Effector memory CD4-positive, alpha-beta T cell (primary cell): Measurements from ENCODE around the gene LCN9.
"Not testable (repeated sequence)": the region's sequence is repeated elsewhere in the genome, so short reads cannot be mapped to it uniquely, and the experiment has no call there.

Source experiments
- DNase-seq, 3 donors: peaks; one replicate each; pipeline ENCODE4 v3.0.0-alpha.2; 2020
- H3K27ac ChIP-seq: 2 replicates; pipeline ENCODE4 v1.7.0; 2013; ENCODE audit warnings: mild to moderate bottlenecking, low read length, moderate library complexity; ENCODE audit not compliant: insufficient read depth, poor library complexity, severe bottlenecking
- H3K27me3 ChIP-seq: replicated peaks from 2 replicates; pipeline ENCODE4 v1.7.0; 2013; ENCODE audit warnings: mild to moderate bottlenecking, low read length; ENCODE audit not compliant: insufficient read depth, control insufficient read depth, poor library complexity, severe bottlenecking
- H3K36me3 ChIP-seq: 2 replicates; pipeline ENCODE4 v1.7.0; 2013; ENCODE audit warnings: mild to moderate bottlenecking, low read length, moderate library complexity; ENCODE audit not compliant: control insufficient read depth, insufficient read depth
- H3K4me1 ChIP-seq: 2 replicates; pipeline ENCODE4 v1.7.0; 2013; ENCODE audit warnings: low read length, mild to moderate bottlenecking; ENCODE audit not compliant: control insufficient read depth, insufficient read depth, poor library complexity, severe bottlenecking
- H3K4me3 ChIP-seq: 2 replicates; pipeline ENCODE4 v1.7.0; 2013; ENCODE audit warnings: low read length, low read depth, mild to moderate bottlenecking; ENCODE audit not compliant: insufficient read depth, poor library complexity, severe bottlenecking
- H3K9me3 ChIP-seq: 2 replicates; pipeline ENCODE4 v1.7.0; 2013; ENCODE audit warnings: mild to moderate bottlenecking, low read length, moderate library complexity; ENCODE audit not compliant: control insufficient read depth

The LCN9 gene

DNA sequence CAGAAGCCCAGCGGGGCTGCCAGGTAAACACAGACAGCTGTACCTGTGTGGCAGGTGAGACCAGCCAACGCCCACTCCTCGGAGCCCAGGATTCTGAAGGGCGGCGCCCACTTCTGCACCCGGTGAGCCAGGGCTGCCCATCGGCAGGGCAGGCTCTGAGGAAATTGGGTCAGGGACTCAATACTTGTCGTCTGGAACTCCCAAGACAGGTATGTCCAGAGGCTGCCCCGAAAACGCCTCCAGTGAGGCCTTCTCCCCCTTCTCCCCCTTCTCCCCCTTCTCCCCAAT, 43.6 kb upstream of the LCN9 start:
- no peak for DNase-seq
- H3K36me3 ChIP-seq: no peaks in the 10 kb centered on the region
- H3K27me3 ChIP-seq: no peaks in the 10 kb centered on the region

DNA sequence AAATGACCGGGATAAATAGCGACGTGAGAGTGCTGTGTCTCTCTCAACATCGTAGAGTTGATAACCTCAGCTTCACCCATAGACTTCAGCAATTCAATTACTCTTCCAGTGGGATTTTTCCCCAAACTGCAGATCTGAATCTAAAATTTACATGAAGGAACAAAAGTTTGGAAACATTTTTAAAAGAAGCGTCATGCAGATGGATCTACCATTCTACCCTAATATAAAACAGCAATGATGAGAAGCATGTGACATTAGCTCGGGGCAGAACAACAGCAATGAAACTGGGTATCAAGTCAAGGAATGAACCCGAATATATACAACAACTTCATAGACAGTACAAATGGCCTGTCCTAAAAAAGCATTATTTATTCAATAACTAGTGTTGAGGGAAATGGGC, 42.6 kb upstream of the LCN9 start:
- Histone ChIP-seq H3K4me3 (no peak overlapping the region), H3K4me1 (no peaks in the 10 kb centered on the region), H3K36me3 (no peaks in the 10 kb centered on the region), H3K9me3 (no peaks in the 10 kb centered on the region), H3K27me3 (no peaks in the 10 kb centered on the region), H3K27ac (no peak overlapping the region)
- no peak for DNase-seq

More for the DNA sequence above, 43.6 kb upstream of the LCN9 start:
- H3K4me3 ChIP-seq: no peak overlapping the region
- H3K4me1 ChIP-seq: no peaks in the 10 kb centered on the region
- no peak overlapping the region for H3K27ac ChIP-seq
- no peaks in the 10 kb centered on the region for H3K9me3 ChIP-seq

DNA sequence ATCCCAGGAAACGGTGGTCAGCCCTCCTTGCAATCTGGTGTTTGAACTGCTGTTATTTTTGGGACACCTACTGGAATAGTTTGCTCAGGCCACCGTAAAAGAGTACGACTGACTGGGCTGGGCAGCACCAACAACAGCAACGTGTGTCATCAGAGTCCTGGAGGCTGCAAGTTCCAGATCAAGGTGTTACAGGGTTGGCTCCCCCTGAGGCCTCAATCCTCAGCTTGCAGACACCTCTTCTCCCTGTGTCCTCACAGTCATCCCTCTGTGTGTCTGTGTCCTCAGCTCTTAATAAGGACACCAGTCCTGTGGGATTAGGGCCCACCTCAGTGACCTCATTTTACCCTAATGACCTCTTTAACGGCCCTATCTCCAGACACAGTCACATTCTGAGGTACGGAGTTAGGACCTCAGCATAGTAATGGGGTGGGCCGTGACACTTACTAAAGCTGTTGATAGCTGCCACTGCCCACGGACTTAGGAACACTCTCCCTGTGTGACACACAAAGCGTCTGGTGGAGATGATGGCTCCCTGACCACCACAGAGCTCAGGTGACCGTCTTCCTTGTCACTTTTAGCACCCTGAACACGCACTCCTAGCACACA, 40.6 kb upstream of the LCN9 start:
- Histone ChIP-seq H3K9me3 (no peaks in the 10 kb centered on the region), H3K4me3 (no peak overlapping the region), H3K4me1 (no peaks in the 10 kb centered on the region), H3K27me3 (no peaks in the 10 kb centered on the region), H3K36me3 (no peaks in the 10 kb centered on the region), H3K27ac (no peak overlapping the region)
- DNase-seq: no peak

DNA sequence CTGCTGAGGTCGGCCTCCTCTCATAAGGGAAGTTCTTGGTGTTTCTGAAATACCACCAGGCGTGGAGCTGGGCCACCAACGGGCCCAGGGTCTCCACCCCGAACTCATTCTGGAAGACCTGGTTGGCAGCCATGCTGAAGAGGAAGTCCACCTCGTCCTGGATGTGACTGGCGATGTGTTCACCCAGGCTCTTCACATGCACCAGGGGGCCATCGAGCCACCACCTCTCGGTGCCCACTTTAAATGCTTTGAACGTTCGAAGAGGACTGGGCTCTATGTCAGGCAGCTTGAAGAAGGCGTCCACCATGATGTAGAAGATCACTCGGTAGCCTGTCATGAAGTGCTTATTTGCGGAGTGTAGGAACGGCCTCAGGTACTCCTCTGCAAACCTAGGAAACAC, 38.8 kb upstream of the LCN9 start:
- Histone ChIP-seq H3K4me1 (no peaks in the 10 kb centered on the region), H3K4me3 (no peak overlapping the region), H3K27ac (no peak overlapping the region), H3K9me3 (no peaks in the 10 kb centered on the region), H3K36me3 (no peaks in the 10 kb centered on the region), H3K27me3 (no peaks in the 10 kb centered on the region)
- DNase-seq: no peak

DNA sequence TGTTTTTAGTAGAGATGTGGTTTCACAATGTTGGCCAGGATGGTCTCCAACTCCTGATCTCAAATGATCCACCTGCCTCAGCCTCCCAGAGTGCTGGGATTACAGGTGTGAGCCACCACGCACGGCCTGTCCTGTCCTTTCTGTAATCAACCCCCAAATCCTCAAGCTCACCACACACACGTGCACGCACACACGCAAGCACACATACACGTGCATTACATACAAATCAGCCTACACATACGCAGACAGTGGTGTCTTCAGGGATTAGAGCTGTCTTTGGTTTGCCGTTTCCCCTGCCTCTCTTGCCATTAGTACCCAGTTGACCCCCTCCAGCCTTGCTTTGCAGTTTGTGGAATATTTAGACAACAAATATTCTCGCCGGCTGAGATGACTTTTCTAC, 30.3 kb upstream of the LCN9 start:
- H3K4me1 ChIP-seq: no peaks in the 10 kb centered on the region
- H3K36me3 ChIP-seq: no peaks in the 10 kb centered on the region
- H3K4me3 ChIP-seq: no peak overlapping the region
- DNase-seq: no peak
- H3K9me3 ChIP-seq: no peaks in the 10 kb centered on the region
- no peaks in the 10 kb centered on the region for H3K27me3 ChIP-seq
- H3K27ac ChIP-seq: no peak overlapping the region

DNA sequence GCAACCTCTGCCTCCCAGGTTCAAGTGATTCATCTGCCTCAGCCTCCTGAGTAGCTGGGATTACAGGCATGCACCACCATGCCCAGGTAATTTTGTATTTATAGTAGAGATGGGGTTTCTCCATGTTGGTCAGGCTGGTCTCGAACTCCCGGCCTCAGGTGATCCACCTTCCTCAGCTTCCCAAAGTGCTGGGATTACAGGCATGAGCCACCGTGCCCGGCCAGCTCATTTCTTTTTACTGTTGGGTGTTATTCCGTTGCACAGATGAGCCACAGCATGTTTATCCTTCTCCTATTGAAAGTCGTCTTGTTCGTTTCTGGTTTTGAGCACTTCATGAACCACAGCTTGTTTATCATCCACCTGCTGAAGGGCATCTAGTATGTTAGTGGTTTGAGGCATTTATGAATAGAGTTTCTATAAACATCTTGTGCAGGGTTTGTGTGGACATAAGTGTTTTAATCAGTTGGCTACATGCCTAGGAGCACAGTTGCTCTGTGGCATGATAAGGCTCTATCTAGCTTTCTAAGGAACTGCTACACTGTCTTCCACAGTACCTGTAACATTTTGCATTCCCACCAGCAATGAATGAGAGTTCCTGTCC, 26.1 kb upstream of the LCN9 start:
- not testable (repeated sequence) for H3K27me3 ChIP-seq, H3K4me3 ChIP-seq, H3K9me3 ChIP-seq, H3K4me1 ChIP-seq, H3K27ac ChIP-seq, DNase-seq, H3K36me3 ChIP-seq

DNA sequence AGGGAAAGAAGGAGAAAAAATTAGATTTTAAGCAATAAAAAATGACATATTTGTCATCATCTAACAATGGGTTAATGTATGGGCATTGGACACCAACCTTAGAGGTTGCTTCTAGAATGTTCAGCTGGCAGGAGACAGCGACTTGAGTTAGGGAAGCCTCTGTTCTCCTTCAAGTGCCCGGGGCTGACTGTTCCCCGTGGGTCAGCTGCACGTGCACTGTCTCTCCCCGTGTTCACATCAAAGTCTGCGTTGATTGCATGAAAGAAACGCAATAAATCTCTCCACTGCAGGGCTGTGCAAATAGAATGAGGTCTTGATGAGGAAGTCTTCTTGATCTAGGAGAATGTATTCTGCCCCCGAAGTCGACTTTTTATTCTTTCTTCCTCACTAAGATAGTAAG, 23.9 kb upstream of the LCN9 start, which contains the start of gene GLT6D1:
GLT6D1 (minus strand) TSS at position 345 of the 400 bp plus-strand sequence. CDS start 353 bp downstream, outside the sequence.
- no peak within 1 kb of the TSS for H3K4me3 ChIP-seq
- H3K9me3 ChIP-seq: peaks cover under 1% of the 10 kb centered on the region
- H3K27me3 ChIP-seq: no peaks in the 10 kb centered on the region
- no peak within 1 kb of the TSS for H3K27ac ChIP-seq
- DNase-seq: no peak
- H3K4me1 ChIP-seq: no peaks in the 10 kb centered on the region
- no peaks in the 10 kb centered on the region for H3K36me3 ChIP-seq

DNA sequence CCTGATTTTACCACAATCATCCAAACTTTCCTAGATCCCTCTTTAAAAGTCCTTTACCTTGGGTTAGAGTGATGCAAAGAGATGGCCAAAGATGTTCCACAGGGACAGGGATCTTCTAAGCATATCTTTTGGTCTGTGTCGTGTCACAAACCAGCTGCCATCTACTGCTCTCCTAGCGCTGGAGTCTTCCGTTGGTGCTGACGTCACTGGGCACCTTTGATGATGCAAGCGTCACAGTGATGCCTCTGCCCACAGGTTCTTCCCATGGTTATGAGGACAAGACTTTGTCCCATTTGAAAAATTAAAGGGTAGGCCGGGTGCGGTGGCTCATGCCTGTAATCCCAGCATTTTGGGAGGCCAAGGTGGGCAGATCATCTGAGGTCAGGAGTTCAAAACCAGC, 22.1 kb upstream of the LCN9 start:
- Histone ChIP-seq H3K4me3 (no peak overlapping the region), H3K27me3 (no peaks in the 10 kb centered on the region), H3K4me1 (no peaks in the 10 kb centered on the region), H3K9me3 (peaks cover 5% of the 10 kb centered on the region), H3K36me3 (no peaks in the 10 kb centered on the region), H3K27ac (no peak overlapping the region)
- DNase-seq: no peak

DNA sequence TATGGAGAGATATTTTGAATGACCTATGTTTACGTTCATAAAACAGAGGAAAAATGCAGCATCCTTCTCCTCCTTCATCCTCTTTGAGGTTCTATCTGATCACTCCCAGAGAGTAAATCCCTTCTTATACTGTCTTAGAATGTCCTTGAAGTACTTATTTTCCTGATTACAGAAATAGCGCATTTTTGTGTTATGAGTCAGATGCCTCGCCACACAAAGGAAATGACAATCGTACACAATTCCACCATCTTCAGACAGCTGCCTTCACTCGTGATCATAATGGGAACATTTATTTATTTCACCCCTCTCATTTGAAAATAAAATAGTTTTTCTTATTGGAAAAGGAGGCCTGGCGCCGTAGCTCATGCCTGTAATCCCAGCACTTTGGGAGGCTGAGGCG, 21.4 kb upstream of the LCN9 start:
- Histone ChIP-seq H3K27me3 (no peaks in the 10 kb centered on the region), H3K4me3 (no peak overlapping the region), H3K36me3 (no peaks in the 10 kb centered on the region), H3K27ac (no peak overlapping the region), H3K4me1 (no peaks in the 10 kb centered on the region), H3K9me3 (peaks cover 5% of the 10 kb centered on the region)
- DNase-seq: no peak

DNA sequence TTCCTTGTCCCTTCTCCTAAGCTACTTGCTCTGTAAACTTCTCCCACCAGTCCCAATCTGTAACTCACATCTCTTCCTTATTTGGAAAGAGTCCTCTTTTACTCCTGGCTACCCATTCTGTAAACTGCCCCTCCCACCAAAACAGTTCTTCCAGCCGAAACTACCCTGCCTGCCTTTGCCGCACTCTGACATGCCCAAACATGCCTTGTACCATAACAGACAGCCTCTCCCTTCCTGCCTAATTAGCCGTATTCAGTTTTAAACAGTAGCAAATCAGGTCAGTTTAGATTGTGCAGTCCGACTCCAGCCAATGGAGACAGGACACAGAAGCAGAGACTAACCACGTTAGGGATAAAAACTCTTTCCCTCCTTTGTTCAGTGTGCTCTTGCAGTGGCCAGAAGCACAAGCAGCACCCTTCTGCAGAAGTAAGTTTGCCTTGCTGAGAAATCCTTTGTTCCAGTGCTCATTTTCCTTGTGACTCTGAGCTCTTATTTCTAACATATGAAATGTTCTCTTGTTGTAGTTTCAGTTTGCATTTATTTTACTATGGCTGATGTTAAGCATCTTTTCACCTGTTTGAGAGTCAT, 18.4 kb upstream of the LCN9 start:
- Histone ChIP-seq H3K27ac (no peak overlapping the region), H3K4me3 (no peak overlapping the region), H3K27me3 (no peaks in the 10 kb centered on the region), H3K9me3 (peaks cover 18% of the 10 kb centered on the region), H3K4me1 (no peaks in the 10 kb centered on the region), H3K36me3 (no peaks in the 10 kb centered on the region)
- no peak for DNase-seq
